GM21825 (cell line): ENCODE data around the gene GPHN.

Experiments used
- ATAC-seq: cut with Tn5 transposase; IDR thresholded peaks from one replicate; pipeline ENCODE4 v1.9.1; 2021; ENCODE audit warnings: mild to moderate bottlenecking, moderate library complexity; ENCODE audit not compliant: unreplicated experiment

GPHN gene

GRCh38 chr14:66596241-66596985, 88.5 kb downstream of the GPHN start:
- no peak for ATAC-seq

DNA sequence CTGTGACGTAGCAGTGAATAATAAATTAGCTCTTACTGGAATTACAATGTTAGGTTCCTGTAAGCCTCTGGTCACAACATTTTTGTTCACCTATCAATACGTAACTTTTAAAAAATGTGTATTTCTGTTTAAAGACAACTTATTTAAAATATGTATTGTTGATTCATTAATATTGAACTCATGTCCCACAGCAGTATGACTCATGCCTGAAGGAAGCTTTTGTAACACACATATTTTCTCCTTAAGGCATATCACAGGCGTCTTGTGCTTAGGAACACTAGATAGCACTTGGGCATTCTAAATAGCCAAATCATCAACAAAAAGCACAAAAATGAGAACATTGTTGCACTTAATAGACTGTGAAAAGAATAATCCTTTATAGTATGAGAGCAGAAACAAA, 92.5 kb downstream of the GPHN start:
- ATAC-seq, result no peak

- no peak for ATAC-seq
Measured at GRCh38 chr14:66601932-66602578, 94.1 kb downstream of the GPHN start.

DNA sequence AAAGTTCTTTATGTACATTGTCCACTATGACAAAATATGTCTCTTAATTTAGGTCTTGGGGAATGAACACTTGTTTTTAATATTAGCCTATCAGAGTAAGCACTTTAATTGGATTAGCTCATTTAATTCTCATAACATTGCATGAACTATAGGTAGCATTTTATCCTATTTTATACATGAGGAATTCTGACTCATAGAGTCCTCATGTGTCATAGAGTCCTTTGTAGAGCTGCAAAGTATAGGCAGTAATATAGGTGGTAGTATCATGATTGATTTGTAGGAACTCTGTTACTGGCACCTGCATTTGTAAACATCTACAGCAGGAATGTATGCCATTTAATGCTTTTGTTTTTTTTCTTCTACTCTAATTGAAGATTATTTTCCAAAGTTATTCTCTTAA, 96.0 kb downstream of the GPHN start:
- no peak for ATAC-seq

DNA sequence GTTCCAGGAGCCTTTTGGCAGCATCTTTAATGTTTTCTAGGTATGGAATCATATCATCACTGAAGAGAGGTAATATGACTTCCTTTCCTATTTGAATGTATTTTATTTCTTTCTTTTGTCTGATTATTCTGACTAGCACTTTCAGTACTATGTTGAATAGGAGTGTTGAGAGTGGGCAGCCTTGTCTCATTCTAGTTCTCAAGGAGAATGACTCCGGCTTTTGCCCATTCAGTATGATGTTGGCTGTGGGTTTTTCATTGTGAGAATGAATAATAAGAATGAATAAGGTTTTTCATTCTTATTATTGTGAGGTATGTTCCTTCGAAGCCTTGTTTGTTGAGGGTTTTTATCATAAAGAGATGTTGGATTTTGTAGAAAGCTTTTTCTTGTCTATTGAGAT, 98.9 kb downstream of the GPHN start:
- no peak for ATAC-seq

DNA sequence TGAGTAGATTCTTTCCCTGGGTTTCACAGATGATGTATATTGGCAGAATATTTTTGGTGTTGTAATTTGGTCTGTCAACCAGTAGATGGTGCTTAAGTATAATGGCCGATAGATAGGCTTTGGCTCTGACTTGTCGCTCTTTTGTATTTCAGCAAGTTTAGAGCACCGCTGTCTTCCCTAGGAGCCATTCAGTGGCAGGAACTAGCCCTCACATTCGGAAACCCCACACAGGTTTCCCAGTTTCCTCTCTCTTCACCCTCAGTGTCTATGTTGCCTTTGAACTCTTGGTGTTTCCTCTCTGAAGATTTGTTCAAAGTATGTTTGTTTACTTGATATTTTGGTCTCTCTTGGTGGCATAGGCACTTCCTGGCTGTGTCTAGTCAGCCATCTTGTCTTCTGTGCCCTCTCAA, 102.2 kb downstream of the GPHN start:
- no peak for ATAC-seq

- no peak for ATAC-seq
Measured at GRCh38 chr14:66613344-66613743, 105.4 kb downstream of the GPHN start.

GRCh38 chr14:66619952-66620351, 112.0 kb downstream of the GPHN start:
- ATAC-seq, result no peak

GRCh38 chr14:66623838-66624237, 115.9 kb downstream of the GPHN start:
- no peak for ATAC-seq

DNA sequence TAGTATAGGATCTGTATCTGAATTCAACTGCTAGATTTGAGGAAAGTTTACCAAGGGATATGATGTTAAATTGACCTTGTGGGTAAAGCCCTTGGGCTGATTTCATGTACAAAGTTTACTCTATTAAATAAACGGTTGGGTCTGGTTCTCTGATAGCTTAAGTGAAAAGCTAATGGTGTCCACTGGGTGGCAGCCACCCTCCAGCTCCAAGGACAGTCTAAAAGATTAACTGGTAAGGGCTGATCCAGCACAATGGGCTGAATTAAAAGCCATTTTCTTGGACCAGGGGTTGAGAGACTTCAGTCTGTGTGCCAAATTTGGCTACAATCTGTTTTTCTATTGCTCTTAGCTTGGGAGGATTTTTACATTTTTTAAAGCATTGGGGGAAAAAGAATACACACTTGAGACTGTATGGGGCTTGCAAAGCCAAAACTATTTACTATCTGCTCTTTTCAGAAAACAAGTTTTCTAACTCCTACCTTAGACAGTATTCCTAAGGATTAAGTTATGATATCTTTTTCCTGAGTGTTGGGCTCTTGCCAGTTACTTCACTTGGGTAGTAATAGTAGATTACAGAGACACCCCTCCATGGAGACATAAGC, 116.5 kb downstream of the GPHN start:
- ATAC-seq, result peak; percentile 70

DNA sequence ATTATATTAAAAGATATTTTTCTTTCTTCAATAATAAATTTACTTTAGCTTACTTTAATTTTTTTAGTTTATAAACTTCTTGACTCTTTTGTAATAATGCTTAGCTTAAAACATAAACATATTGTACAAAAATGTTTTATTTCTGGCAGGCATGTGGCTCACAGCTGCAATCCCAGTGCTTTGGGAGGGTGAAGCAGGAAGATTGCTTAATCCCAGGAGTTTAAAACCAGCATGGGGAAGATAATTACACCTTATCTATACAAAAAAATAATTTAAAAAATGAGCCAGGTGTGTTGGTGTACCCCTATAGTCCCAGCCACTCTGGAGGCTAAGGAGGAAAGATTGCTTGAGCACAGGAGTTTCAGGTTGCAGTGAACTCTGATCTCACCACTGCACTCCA, 120.7 kb downstream of the GPHN start:
- ATAC-seq, result no peak

DNA sequence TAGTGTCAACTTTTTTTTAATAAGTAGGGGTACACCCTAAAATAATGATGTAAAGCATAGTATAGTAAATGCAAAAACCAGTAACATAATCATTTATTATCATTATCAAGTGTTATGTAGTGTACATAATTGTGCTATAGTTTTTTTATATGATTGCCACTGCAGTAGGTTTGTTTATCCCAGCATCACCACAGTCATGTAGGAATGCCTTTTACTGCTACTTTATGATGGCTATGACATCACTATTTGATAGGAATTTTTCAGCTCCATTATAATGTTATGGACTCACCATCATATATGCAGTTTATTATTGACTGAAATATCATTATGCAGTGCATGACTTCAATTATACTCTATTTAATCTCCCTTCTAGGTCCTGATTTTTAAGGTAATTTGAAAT, 121.6 kb downstream of the GPHN start:
- no peak for ATAC-seq

GRCh38 chr14:66634876-66635275, 126.9 kb downstream of the GPHN start:
- no peak for ATAC-seq

GRCh38 chr14:66635435-66635834, 127.5 kb downstream of the GPHN start:
- ATAC-seq, result no peak

DNA sequence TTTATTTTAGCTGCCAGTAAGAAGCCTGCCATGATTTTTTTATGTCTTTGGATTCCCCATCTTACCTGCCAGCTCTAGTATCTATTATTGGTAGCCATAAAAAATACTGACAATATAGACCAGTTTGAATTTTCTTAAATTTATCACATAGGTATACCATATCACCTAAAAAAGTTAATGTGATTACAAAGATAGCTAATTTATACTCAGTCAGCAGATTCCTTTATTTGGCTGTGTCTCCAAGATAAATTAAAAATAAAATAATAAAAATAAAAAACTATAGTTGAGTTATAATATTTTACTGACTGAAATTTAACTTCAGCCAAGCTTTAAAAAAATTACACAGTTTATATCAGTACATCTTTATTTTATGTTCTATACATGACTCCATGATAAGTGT, 128.3 kb downstream of the GPHN start:
- no peak for ATAC-seq

- ATAC-seq, result no peak
Measured at GRCh38 chr14:66638689-66639088, 130.7 kb downstream of the GPHN start.

DNA sequence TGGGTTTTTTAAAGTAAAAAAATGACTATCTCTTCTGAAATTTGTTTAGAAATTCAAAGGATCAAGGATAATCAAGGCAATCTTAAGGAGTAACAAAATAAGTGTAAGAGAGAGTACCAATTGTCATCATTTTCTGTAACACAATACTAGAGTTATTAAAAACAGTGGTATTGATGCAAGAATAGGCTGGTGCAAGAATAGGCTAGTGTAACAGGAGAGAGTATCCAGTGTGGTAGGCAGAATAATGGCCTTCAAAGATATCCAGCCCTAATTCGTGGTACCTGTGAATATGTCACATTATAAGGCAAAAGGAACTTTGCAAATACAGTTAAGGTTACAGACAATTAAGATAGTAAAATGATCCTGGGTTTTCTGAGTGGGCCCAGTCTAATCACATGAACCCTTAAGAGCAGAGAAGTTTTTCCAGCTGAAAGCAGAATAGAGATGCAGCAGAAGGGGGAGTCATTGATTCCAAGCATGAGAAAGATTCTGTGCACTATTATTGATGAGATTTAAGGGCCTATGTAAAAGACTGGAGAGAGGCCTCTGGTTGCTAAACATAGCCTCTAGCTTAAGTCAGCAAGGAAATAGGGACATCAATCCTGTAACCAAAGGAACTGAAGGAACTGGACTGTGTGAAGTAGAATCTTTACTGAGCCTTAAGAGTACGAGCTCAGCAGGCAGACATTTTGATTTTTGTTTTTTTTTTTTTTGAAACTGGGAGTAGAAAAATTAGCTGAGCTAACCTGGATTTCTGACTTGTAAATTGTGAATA, 134.1 kb downstream of the GPHN start:
- no peak for ATAC-seq

DNA sequence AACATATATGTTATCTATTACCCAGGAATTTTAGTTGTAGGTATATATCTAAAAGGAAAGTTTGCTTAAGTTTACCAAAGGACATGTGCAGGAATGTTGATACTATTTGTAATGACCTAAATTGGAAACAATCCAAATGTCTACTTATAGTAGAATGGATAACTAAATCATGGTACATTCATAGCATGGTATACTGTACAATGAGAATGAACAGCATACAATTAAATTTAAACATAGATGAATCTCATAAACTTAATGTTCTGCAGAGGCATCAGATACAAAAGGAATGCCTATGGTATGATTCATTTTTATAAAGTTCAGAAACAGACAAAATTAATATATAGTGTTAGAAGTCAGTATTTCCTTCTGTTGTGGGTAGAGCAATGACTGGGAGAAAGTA, 135.4 kb downstream of the GPHN start:
- no peak for ATAC-seq

- no peak for ATAC-seq
Measured at GRCh38 chr14:66645716-66646115, 137.8 kb downstream of the GPHN start.

GRCh38 chr14:66649498-66649897, 141.6 kb downstream of the GPHN start:
- ATAC-seq, result peak; percentile 58

GRCh38 chr14:66650491-66650911, 142.6 kb downstream of the GPHN start:
- ATAC-seq, result no peak
